GM20000 (cell line): ENCODE results near the gene CLEC4F.

ENCODE experiments used
- DNase-seq: peaks from one replicate; pipeline ENCODE4 v3.0.0; 2012; ENCODE audit warnings: low spot score
- TF ChIP-seq, protein P1 (sequence below): IDR thresholded peaks from 2 replicates; pipeline ENCODE4 v1.5.1; 2012; ENCODE audit warnings: mild to moderate bottlenecking, control low read depth; ENCODE audit errors: extremely low read depth, missing control alignments

Gene CLEC4F

DNA sequence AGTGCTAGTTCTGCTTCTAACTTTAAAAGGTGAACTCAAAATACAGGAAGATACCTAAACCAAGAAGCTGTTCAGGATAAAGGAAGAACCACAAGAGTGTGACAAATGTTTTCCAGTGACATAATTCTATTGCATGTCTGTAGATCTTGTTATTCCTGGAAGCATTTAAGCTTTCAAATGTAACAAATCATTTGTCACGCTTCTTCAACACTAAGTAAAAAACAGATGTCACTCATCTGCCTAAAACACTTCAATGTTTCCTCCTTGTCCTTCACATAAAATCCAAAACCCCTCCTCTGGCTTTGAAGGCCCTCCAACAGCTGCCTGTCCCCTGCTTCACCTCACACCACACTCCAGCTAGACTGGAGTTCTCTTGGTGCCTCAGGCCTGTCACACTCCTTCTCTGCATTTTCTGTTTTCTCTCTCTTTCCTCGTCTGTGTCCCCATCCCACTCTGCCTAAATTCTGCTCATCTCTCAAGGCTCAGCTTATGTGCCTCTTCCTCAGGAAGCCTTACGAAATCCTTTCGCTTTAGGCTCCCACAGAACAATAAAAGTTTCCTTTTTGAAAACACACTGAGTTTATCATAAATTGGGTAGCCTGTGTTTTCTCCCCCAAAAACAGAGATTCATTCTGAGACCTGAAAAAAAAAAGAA is 6.4 kb upstream of the CLEC4F start:
- TF ChIP-seq, protein P1, sequence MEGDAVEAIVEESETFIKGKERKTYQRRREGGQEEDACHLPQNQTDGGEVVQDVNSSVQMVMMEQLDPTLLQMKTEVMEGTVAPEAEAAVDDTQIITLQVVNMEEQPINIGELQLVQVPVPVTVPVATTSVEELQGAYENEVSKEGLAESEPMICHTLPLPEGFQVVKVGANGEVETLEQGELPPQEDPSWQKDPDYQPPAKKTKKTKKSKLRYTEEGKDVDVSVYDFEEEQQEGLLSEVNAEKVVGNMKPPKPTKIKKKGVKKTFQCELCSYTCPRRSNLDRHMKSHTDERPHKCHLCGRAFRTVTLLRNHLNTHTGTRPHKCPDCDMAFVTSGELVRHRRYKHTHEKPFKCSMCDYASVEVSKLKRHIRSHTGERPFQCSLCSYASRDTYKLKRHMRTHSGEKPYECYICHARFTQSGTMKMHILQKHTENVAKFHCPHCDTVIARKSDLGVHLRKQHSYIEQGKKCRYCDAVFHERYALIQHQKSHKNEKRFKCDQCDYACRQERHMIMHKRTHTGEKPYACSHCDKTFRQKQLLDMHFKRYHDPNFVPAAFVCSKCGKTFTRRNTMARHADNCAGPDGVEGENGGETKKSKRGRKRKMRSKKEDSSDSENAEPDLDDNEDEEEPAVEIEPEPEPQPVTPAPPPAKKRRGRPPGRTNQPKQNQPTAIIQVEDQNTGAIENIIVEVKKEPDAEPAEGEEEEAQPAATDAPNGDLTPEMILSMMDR, result no peak
- DNase-seq, result no peak

DNA sequence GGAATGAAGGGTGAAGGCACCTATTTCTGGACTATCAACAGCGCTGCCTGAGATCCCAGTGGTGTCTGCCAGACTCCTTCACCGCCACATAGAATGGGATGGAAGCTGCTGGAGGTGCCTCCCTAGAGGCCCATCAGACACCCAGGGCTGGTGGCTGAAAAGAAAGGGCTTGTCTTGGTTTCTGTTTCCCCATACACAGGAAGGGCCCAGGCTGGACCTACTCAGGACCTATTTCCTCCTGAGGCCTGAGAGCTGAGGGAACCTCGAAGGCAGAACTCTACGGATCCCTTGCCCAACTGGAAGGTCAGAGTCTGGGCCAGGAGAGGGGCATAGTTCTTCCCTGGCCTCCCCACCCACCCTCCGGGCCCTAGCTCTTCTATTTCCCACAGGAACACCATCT is 2.9 kb upstream of the CLEC4F start:
- TF ChIP-seq, protein P1, result no peak
- DNase-seq, result no peak

- no peak for DNase-seq
These were observed 2.4 kb upstream of the CLEC4F start for GRCh38 chr2:70822843-70823242.

DNA sequence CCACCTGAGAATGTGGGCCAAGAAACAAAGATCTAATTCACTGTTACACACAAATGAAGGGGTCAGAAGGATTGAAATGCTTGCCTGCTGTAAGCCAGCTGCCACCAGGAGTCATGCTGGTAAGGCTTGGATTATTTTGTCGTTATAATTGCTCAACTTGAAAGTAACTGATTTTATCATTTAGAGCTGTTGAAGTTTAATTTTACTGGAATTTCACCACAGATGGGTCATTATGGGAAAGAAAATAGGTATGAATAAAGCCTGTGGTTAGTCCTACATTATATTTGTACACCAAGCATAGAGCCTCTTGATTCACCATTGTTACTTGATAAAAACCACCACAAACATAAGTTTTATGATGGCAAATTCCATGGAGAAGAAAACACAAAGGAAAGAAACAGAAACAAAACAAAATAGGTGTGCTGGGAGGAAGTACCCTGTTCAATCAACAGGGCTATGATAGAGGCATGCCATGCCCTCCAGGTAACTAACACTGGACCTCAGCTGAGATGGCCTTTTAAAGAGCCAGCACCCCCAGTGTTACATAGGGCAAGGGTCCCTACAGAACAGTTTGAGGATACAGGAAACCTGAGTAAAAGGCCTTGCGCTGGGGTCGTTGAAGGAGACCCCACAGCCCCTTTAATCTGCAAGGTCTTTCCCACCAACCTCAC is 3.0 kb downstream of the CLEC4F start:
- DNase-seq, result no peak
- TF ChIP-seq, protein P1, result no peak

More at GRCh38 chr2:70822843-70823242, 2.4 kb upstream of the CLEC4F start:
- TF ChIP-seq, protein P1, result no peak

DNA sequence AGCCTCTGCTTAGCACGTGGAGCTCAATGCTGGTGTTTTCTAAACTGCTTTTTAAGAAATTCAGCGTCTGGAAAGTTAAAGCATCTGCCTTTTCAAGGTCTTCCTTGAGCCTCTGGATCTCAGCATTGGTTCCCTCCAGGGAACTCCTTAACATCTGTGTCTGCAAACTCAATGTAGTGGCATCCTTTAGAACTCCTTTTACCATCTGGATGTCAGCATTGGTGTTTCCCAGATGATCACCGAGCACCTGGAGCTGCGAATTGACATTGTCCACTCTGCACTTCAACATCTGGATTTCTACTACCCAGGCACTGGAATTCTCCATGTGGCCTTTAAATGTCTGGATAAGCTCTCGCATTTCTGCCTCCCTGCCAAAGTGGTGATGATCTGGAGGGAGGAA is 3.7 kb downstream of the CLEC4F start:
- DNase-seq, result no peak
- TF ChIP-seq, protein P1, result no peak

DNA sequence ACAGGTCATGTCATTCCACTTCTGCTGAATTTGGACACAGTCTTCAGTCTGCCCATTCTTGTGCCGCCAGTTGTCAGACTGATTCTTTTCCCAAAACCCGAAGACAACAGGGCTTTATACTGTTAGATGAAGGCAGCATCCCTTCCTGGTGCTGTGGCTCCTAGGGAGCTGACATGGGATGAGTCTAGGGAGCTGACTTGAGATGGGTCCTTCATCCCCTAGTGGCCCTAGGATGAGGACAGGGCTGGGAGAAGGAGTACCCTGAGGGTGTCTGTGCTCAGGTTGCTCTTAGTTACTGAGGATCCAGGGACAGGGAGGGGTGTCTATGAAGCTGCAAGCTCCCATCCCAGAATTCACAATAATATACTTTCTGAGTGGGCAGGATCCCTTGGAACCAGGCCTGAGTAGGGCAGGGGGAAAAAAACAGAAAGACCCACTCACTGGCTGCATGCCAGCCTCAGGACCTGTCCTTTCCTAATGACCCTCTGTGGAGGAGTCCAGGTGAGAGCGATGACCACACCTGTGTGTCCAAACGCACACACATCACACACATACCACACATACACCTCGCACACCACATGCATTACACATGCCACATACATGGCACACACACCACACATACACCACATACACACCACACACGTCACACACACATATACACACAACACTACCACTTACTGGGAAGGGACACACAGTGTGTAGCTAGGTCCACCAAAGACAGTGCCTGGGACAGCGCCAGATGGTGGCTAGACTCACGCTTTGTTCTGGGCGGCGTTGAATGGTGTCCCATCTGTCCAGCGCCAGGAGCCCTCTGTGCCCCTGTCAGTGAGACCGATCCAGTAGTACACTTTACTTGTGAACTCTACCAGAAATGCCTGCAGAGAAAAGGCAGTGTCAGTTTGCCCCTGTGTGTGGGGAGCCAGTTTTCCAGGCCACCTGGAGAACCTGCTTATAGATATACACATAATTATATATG is 11.1 kb downstream of the CLEC4F start:
- TF ChIP-seq, protein P1, result no peak
- DNase-seq, result no peak

- no peak for DNase-seq
- TF ChIP-seq, protein P1, result no peak
These were observed 12.6 kb downstream of the CLEC4F start for GRCh38 chr2:70807828-70808118.
